Stimulated activated CD4-positive, alpha-beta T cell treated with anti-CD3 and anti-CD28 coated beads, Interleukin-12 subunit alpha, Interleukin-12 subunit beta, amount 100 ng/mL, for 4 hours (primary cell): ENCODE results near the gene ATG7.
"Not testable (repeated sequence)": the region's sequence is repeated elsewhere in the genome, so short reads cannot be mapped to it uniquely, and the experiment has no call there.

Experiments
- DNase-seq: peaks from one replicate; pipeline ENCODE4 v3.0.0-alpha.2; 2020

The ATG7 gene

DNA sequence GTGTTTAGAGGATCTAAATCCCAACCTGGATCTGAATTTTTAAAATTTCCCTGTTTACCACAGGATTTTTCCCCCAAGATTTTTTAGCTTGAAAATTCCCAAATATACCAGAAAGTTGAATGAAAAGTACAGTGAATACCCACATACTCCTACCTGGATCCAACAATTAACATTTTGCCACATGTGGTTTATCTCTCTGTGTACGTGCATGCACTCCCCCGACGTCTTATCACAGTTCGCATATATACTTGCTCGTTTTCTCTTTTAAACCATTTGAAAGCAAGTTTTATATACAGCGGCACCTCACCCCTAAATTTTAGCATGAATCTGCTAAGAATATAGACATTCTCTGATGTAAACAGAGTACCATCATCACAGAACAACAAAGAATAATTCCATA, 165.3 kb downstream of the ATG7 start:
- DNase-seq, result no peak

DNA sequence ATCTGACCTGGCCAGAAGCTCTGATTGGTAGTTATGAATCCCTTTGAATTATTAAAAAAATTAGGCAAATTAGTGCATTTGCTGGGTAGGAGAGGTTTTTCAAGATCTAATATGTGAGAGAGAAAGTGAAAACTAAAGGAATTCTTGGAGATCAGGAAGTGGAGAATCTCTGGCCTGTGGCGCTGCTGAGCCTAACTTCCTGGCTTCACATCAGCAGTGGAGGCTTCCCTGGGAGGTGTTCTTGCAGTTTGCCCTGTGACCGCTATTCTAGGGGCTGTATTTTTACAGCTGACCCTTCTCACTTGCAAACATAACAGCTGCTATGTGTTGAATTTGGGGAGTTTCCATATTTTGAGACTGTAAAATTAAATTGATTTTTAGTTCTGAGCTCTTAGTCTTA, 166.4 kb downstream of the ATG7 start:
- no peak for DNase-seq

DNA sequence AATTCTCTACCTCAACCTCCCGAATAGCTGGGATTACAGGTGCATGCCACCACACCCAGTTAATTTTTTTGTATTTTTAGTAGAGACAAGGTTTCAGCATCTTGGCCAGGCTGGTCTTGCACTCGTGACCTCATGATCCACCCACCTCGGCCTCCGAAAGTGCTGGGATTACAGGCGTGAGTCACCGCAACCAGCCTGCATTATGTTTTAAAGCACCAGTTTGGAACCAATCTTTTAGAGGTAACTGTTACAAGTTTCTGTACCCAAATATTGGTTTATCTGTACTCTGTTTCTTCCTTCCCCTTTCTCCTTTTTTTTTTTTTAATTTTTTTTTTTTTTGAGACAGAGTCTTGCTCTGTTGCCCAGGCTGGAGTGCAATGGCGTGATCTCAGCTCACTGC, 169.1 kb downstream of the ATG7 start:
- DNase-seq, result not testable (repeated sequence)

GRCh38 chr3:11444404-11444803, 172.2 kb downstream of the ATG7 start:
- no peak for DNase-seq

- not testable (repeated sequence) for DNase-seq
Measured at GRCh38 chr3:11445193-11445592, 173.0 kb downstream of the ATG7 start.

GRCh38 chr3:11445883-11446282, 173.7 kb downstream of the ATG7 start:
- DNase-seq, result no peak

- no peak for DNase-seq
Measured at GRCh38 chr3:11447584-11448200, 175.5 kb downstream of the ATG7 start.

GRCh38 chr3:11450015-11450414, 177.8 kb downstream of the ATG7 start:
- no peak for DNase-seq

- DNase-seq, result no peak
Measured at GRCh38 chr3:11452312-11452711, 180.1 kb downstream of the ATG7 start.

DNA sequence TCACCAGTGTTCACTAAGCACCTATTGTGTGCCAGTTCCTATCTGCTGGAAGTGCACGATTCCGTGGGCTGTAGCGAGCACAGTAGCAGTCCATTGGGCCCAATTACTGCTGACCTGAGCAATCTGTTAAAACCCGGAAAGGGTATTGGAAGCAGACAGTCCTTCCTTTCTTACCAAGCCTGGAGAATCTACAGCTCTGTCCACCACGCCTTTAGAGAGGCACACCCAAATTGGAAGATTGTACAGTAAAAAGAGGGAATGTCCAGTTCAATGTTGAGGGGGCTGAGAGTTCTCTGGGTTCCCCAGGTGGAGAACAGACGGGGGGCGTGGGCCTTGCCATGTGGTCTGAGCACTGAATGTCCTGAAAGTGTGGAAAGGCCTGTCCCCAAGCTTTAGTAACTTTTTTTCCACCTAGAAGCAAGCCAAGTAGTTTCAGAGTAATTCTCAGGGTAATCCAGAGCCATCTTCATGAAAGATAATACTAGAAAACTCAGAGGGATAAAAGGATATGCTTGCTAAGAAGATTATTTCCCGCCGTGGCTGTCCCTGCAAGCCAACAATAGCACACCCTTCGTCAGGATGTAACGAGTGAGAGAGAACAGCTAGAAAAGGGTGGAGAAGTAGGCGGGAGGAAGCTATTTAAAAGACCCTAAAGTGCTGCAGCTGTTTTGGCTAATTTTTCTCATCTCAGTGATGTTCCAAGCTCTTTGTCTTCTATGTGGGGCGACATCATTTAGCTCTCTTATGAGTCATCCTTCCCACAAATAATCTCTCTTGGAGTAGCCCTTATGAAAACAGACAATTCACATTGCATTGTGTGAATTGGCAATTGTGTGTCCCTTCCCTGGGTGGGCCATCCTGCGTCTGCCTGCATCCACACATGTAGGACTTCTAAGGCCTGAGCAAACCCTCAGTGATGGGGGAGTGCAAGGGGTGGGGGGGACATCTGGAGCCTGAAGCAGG, 181.0 kb downstream of the ATG7 start:
- DNase-seq, result no peak

DNA sequence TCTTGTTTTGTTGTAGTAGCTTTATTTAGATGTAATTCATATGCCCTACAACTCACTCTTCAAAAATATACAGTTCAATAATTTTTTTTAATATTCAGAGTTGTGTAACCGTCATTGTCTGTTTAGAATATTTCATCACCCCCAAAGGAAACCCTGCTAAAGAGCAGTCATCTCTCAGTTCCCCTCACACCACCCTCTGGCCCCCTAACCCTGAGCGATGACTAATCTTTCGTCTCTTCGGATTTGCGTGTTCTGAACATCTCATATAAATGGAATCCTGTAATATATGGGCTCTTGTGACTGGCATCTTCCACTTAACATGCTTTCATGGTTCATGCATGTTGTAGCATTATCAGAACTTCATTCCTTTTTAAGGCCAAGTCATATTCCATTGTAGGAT, 183.8 kb downstream of the ATG7 start:
- DNase-seq, result no peak

GRCh38 chr3:11457135-11457534, 184.9 kb downstream of the ATG7 start:
- DNase-seq, result no peak

GRCh38 chr3:11459186-11459824, 187.1 kb downstream of the ATG7 start:
- DNase-seq, result no peak

DNA sequence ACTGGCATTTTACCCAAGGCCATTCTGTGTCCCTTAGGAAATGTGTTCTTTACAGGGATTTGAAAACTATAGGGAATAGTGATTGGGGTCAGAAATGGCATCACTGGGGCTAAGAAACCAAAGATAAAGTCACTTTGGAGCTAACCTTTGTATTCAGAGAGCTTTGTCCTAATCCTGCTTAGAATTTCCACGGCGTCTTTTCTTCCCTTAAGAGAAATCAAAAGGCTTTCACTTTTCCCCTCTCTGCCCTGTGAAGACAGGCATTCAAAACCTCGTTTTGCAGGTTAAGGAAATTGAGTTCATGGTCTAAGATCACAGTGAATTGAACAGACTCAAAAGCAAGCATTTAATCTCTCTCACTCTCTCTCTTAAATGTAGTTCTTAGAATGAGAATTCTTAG, 189.0 kb downstream of the ATG7 start:
- DNase-seq, result no peak

DNA sequence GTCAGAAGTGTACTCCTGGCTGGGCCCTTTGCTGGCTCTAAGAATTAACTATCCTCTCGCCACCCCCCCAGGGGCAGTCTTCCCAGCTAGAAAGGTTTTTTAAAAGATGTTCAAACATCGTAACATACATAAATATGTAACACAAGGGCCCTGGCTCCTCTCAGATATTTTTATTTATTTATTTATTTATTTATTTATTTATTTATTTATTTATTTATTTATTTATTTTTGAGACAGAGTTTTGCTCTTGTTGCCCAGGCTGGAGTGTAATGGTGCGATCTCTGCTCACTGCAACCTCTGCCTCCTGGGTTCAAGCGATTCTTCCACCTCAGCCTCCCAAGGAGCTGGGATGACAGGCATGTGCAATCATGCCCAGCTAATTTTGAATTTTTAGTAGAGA, 190.5 kb downstream of the ATG7 start:
- DNase-seq, result not testable (repeated sequence)

DNA sequence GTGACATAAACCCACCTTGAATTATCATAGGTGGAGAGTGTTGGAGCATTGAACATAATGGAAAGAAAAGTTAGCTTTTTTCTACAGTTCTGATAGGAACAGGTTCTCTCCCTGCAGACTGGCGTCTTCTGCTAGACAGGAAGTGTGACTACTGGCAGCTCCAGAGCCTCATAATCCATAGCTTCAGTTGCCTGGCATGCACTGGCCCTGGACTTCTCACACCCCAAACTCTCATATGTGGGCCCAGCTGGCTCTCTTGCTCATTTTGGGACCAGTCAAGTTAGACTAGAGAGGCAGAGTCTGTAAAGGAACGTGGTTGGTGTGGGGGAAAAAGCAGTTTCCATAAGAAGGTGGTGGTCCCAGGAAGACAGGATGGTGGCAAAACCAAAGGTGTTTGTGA, 191.4 kb downstream of the ATG7 start:
- no peak for DNase-seq

DNA sequence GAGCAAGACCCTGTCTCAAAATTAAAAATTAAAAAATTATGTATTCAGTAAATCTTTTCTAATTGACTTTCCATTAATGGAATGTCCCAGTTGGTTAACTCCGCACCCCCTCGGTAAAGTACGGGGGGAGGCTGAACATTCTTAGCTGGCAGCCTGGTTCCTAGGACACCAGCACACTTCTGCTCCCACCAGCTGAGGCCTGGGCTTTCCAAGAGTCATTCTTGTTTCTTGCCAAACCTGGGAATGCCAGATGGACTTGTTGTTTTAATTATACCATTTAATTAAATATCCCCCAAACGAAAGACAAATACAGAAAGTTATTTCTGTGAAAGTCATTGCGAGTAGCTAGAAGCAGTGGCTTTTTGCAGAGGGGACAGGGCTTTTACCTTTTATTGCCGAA, 192.2 kb downstream of the ATG7 start:
- DNase-seq, result no peak

DNA sequence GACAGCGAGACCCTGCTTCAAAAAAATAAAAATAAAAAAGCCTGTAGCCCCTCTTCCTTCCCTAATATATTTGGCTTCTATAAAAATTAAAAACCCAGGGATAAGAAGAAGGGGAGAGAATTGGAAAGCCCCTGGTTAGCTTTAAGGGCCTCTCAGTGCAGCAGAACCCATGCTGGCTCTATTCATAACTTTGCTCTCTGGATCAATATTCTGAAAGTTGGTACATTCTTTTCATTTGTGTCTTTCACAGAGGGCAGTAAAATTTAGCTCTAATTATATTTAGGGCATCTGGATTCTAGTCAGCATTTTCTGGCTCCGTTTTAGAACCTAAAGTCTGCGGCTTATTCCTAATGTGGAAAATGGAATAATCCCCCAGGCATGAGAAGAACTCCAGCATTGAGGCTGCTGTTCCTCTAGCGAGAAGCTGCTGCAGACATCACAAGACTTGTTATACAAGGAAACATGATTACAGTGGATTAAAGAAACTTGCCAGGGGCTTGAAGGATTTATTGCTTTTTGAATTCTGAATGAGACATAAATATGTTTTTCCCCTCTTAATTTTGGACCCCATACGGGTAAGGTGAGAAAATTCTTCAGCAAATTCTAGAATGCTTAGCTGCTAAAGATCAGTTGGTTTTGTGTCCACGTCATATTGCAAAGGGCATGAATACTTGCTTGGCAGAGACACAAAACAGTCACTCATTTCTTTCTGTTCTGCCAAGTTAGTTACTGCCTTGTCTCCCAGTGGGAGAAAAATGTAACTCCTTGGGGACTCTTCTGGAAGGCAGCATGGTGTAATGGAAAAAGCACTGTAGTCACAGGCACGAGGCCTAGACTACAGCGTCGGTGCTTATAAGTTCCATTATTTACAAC, 193.8 kb downstream of the ATG7 start:
- DNase-seq, result no peak

GRCh38 chr3:11467875-11468274, 195.7 kb downstream of the ATG7 start:
- no peak for DNase-seq

- no peak for DNase-seq
Measured at GRCh38 chr3:11470031-11470853, 198.0 kb downstream of the ATG7 start.

GRCh38 chr3:11475324-11475723, 203.1 kb downstream of the ATG7 start:
- no peak for DNase-seq

DNA sequence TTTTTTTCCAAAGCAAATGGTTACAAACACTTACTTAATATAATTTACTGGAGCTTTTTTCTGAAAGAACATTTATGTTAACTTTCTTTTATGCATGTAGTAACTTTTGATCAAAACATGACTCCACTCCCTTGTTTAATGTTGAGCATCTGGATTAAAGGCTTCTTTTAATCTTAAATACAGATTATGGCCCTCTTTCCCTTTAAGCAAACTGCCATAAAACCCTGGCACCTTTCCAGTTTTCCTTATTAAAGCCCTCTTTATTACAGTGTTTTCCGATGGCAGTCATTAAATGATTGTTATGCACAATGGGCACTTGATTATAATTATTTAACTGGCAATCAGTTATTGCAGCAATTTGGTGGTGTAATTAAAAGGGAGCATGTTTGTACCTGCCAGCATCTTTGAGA, 204.5 kb downstream of the ATG7 start:
- no peak for DNase-seq
